CD1c-positive myeloid dendritic cell (primary cell): ENCODE measurements around the gene FARSB.
"Not testable (repeated sequence)": the region's sequence is repeated elsewhere in the genome, so short reads cannot be mapped to it uniquely, and the experiment has no call there.

Experiments used
- DNase-seq: peaks from one replicate; pipeline ENCODE4 v3.0.0-alpha.2; 2016; ENCODE audit errors: extremely low spot score

FARSB gene

DNA sequence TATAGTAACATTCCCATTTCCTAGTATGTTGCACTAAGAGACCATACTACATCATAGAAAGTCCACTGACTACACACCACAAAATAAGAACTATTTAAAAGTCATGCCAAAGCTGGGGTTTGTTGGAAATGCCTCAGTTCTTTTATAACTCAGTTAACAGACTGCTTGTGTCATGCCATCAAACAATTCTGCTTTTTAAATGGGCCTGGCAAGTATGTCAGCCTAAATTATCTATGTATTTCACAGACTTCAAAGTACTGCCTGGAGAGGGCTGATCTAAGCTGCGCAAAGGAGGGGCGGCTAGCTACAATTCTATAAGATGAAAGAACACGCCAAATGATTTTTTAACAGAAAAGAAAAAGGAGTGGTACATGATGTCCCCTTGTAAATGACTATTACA, 49.6 kb downstream of the FARSB start:
- DNase-seq: no peak

DNA sequence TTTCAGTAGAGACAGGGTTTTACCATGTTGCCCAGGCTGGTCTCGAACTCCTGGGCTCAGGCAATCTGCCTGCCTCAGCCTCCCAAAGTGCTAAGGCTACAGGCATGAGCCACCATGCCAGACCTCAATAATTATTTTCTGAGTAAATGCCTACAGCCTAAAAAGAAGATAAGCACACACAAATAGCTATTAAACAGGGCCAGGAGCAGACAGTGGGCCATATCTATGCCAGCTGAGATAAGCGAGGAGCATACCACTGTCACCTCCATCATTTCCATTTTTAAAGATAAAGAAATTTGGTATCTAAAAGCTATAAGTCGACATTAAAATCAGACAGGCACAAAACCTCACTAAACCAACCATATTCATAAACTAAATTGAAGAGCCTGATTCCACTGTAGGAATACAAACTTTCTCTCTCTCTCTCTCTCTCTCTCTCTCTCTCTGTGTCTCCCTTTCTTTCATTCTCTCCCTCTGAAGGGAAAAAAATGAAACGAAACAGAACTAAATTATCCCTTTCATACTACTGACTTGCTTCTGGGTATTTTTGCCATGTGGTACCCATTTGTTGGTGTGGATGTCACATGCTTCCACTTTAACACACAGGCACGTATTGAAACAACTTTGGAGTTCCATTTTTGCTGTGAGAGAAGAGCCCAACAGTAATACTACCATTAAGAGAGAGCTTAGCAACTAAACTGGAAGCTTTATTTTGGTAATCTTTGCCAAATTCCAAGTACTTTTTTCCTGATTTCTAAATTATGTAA, 51.0 kb downstream of the FARSB start:
- DNase-seq: no peak

GRCh38 chr2:222603501-222603900, 52.4 kb downstream of the FARSB start:
- no peak for DNase-seq

DNA sequence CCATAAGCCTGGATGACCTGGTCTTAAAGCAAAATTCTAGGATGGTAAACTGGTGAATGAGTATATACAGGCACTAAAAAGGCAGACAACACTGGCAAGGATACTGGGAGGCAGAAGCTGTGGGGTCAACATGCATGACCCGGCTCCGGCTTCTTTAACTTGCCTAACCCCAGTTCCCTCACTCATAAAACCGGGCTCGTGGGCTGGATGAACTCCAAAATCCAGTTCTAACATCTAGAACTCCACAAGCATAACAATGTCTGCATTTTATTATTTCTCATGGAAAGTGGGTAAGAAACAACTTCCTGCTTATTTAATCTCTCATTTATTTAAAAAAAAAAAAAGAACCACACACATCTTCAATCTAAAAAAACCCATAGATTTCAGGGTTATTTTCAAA, 57.3 kb downstream of the FARSB start:
- no peak for DNase-seq

GRCh38 chr2:222595581-222595980, 60.3 kb downstream of the FARSB start:
- DNase-seq: no peak

DNA sequence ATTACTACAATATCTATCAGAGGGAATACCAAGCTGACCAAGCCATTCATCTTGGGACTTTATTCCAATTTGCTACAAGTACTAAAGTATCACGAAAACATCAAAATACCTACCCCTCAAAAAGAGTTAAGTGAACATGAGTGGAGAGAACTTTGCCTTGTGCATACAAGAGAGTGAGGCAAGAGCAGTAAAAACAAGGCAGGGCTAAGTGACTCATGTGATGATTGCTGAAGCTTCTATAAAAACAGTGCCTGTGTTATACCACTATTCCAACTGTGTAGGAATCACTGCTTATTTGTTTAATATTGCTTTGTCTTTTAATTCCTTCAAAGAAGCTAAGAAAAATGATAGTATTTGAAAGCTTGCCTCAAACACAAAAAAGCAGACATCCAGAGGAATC, 61.2 kb downstream of the FARSB start:
- no peak for DNase-seq

GRCh38 chr2:222592176-222592575, 63.7 kb downstream of the FARSB start:
- DNase-seq: no peak

DNA sequence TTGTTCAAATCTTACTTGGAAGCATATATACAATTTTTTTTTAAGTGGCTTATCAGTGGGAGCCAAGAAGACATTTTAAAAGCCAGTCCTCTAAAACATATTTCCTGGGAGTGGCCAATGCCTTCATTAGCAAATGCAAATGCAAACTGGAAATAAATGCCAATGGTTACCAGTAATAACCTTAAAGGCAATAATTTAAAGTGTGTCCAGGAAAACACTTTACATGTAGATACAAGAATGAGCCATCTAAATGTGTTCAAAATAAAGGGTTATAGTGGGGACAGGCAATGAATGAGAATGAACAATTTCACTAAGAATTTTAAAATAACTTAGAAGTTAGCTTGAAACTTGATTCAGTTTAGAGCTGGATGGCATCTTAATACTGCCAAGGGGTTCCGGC, 64.2 kb downstream of the FARSB start:
- no peak for DNase-seq

GRCh38 chr2:222584589-222584988, 71.3 kb downstream of the FARSB start:
- not testable (repeated sequence) for DNase-seq

- DNase-seq: no peak
Measured at GRCh38 chr2:222582928-222583327, 73.0 kb downstream of the FARSB start.

DNA sequence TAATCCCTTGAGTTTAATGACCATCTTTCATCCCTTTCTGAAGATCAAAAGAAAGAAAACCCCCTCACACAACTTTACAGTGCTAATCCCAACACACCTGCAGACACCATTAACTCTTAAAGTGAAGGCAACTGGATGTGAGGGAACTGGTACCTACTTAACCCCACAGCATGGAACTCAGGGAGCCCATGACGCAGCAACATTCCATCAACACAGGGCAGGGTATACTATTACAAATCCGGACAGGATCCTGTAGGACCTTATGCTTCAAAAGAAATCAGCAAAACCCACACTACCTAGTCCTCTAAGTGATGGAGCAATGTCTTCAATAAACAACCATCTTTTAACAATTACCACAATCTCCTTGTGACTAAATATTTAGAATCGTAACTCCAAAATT, 78.6 kb downstream of the FARSB start:
- DNase-seq: no peak

DNA sequence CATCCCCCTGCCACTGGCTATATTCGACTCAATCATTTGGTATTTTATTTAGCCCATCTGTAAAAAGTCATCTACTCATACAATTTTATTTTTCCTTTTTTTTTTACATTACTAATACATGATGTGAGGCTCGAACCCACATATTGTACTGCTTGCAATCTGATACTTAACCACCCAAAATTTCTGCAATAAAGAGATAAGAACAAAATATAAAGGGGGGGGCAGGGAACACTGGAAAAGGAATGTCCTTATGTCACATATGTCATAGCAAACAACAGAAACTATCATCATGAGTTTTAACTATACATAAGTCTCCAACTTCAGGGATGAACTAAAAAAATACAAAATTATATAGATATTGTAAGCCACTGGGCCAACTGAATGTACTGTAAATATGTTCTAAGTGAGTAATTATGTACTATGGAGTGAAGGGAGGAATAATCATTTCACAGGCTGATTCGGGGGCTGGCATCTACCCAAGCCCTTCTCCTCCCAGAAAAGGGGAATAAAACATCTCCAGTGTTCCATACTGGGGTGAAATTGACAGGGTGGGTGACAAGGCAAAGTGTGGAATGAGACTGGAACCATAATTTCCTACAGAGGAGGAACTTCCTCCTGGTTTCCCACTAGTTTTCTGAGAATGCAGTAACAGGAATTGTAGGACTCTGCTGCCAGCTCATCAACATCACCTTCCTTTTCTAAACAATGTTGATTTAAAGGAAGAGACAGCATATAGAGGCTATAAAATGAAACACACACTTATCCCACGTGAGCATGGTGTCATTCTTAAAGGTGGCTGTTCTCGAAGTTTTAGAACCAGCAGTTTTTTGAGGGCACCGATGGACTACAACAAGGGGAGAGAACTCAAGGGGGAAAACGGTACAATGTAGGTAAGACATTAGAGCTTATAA, 79.5 kb downstream of the FARSB start:
- DNase-seq: no peak

DNA sequence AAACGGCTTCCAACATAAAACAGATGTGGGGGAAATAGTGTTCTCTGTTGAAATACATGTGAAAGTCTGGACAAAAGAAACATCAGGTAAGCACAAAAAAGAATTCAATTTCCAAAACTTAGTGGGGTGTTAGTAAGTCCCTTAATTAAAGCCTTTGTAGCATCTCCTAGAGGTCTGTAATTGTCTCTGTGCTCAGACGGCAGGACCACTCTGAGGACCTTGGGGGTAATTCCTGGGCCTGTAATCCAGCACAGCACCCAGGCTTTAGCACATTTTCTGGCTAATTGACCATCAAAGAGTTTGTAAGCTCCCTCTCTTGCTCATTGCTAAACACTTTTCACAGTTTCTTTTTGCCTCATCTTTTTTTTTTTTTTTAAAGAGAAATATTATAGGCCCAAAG, 80.3 kb downstream of the FARSB start:
- no peak for DNase-seq

GRCh38 chr2:222572751-222573174, 83.1 kb downstream of the FARSB start:
- no peak for DNase-seq

- no peak for DNase-seq
Measured at GRCh38 chr2:222572264-222572721, 83.6 kb downstream of the FARSB start.

DNA sequence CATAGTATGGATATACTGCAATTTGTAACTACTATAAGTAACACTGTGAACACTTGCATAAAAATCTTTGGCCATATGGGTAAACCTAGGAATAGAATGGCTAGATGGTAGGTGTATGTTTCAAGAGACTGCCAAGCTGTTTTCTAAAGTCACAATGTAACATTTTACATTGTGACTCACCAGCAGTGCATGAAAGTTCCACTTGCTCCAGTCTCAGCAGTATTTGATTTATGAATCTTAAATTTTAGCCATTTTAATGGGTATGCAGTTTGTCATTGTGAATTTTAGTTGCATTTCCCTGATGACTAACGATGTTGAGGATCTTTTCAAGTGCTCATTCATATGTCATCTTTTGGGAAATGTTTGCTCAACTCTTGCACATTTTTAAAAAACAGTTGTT, 86.1 kb downstream of the FARSB start:
- DNase-seq: no peak

DNA sequence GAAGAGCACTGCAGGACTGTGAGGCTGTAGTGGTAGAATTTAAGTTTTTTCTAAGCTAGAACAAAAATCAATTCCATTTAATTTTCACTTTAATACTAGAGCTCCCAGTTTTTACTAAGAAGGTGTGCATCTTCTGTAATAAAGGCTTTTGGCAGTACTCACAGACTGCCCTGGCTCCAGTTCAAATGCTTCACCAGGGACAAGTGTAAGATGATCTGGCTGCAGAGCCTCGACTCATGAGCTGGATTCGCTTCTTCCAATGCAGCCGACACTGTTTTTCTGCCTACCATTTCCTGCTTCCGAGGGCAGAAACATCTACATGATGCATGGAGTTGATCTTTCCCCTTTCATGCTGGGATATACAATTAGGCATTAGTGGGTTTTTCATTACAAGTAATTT, 87.0 kb downstream of the FARSB start:
- no peak for DNase-seq

GRCh38 chr2:222566229-222566628, 89.7 kb downstream of the FARSB start:
- DNase-seq: no peak

DNA sequence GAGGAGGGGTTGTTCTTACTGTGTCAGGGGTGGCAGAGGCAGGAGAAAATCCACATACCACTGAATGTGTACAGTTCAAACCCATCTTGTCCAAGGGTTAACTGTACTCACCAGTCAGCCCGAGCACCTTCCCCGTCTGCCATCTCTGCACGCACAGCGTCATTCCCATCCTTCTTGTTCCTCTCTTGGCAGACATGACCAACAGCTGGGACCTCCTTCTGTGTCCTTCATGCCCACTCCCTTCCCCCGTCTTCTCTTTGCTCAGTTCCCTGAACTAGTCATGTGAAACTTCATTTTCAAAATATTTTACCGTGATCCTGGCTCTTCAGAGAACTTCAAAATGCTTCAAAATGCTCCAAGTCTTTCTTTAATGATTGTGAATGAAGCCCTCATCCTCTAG, 92.0 kb downstream of the FARSB start:
- DNase-seq: no peak

DNA sequence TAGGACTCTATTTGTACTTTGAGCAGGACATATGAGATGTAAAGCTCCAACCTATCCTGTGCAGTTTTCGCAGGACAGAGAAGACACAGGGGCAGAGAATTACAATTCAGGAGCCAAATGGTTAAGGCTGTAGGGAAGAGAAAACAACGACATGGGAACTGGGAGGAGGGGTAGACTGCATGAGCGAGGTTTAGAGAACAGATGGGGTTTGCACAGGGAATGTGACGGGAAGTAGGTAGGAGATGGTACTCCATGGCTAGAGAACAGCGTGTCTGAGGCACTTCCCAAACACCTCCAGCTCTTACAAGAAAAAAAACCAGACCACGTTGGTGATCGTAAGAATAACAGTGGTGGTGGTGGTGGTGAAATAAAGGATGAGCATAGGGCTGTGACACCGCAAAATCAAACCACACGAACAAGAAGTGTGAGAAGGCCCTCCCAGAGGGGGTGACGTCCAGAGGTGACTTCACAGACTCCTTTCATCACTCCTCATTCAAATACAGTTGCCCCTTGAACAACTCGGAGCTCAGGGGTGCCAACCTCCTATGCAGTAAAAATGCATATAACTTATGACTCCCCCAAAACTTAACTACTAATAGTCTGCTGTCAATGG, 92.7 kb downstream of the FARSB start:
- DNase-seq: no peak

DNA sequence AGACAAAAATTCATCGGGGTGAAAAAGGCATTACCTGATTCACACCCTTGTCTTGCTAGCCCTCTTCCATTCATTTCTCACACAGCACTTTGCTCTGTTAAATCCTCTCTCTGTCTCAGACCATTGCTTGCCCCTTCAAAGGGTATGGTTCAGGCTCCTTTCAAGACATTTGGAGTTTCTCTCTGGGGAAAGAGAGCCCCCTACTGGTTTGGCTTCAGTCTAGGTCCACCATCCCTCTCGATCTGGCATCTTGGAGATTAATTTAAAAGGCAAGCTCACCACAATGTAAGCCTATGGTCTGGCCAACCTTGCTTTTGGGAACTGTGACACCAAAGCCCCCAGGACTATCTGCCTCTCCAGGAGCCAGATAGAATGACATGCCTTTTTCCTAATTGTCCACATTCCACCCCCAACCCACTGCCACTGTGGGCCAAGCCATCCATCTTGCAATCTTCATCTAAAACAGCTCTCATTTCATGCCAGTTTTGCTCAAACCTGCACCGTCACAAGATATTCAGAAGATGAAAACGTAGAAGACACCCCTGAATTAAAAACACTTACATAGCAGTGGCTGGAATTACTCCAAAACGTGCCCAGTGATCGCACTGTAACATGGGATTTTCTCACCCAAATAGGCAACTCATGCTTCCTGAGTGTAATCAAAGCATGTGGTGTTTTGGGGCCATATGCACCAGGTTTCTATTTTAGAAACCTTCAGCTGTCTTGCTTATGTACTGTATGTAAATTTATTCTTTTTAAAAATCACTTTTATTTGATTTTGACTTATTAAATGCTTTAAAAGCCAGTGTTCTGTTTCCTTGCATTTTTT, 93.9 kb downstream of the FARSB start:
- DNase-seq: peak; percentile 49

- no peak for DNase-seq
Measured at GRCh38 chr2:222561151-222561550, 94.7 kb downstream of the FARSB start.
